Fibroblast of skin of left biceps (primary cell): ENCODE measurements around the gene GOSR1.
"Not testable (repeated sequence)": the region's sequence is repeated elsewhere in the genome, so short reads cannot be mapped to it uniquely, and the experiment has no call there.

Source experiments
- DNase-seq, 2 experiments: peaks; one replicate each; pipeline ENCODE4 v3.0.0-alpha.2; 2013; ENCODE audit warnings: low read depth in 2 of 2

GOSR1 gene

GRCh38 chr17:30505868-30506417 lies 28.7 kb downstream of the GOSR1 start:
- no peak for DNase-seq

GRCh38 chr17:30506481-30506880 lies 29.3 kb downstream of the GOSR1 start:
- DNase-seq = no peak

GRCh38 chr17:30513346-30513745 lies 36.1 kb downstream of the GOSR1 start:
- DNase-seq = no peak

- DNase-seq = no peak
Observed at GRCh38 chr17:30514895-30515596, 37.8 kb downstream of the GOSR1 start.

- no peak for DNase-seq
Observed at GRCh38 chr17:30517786-30518185, 40.6 kb downstream of the GOSR1 start.

- DNase-seq = no peak
Observed at GRCh38 chr17:30519166-30519565, 42.0 kb downstream of the GOSR1 start.

- DNase-seq = peak; percentile 73 to 79
Observed at GRCh38 chr17:30519707-30520106, 42.5 kb downstream of the GOSR1 start.

GRCh38 chr17:30520436-30520835 lies 43.2 kb downstream of the GOSR1 start:
- DNase-seq = peak; percentile 63 to 68

GRCh38 chr17:30520882-30521281 lies 43.7 kb downstream of the GOSR1 start:
- DNase-seq = no peak

- DNase-seq = no peak
Observed at GRCh38 chr17:30521766-30522165, 44.6 kb downstream of the GOSR1 start.

- DNase-seq = not testable (repeated sequence)
Observed at GRCh38 chr17:30523236-30523635, 46.0 kb downstream of the GOSR1 start.

- peak in 1 of 2 experiments; percentile 44 for DNase-seq
Observed at GRCh38 chr17:30524847-30525246, 47.6 kb downstream of the GOSR1 start.

- no peak for DNase-seq
Observed at GRCh38 chr17:30526401-30526800, 49.2 kb downstream of the GOSR1 start.

- not testable (repeated sequence) for DNase-seq
Observed at GRCh38 chr17:30528701-30529100, 51.5 kb downstream of the GOSR1 start.

- DNase-seq = no peak
Observed at GRCh38 chr17:30530346-30531025, 53.3 kb downstream of the GOSR1 start.

GRCh38 chr17:30532871-30533270 lies 55.7 kb downstream of the GOSR1 start:
- DNase-seq = no peak

GRCh38 chr17:30534298-30534697 lies 57.1 kb downstream of the GOSR1 start:
- no peak for DNase-seq

- no peak for DNase-seq
Observed at GRCh38 chr17:30534938-30535921, 58.0 kb downstream of the GOSR1 start.

GRCh38 chr17:30536846-30537245 lies 59.6 kb downstream of the GOSR1 start:
- not testable (repeated sequence) for DNase-seq

- not testable (repeated sequence) for DNase-seq
Observed at GRCh38 chr17:30537667-30538066, 60.5 kb downstream of the GOSR1 start.

- DNase-seq = no peak
Observed at GRCh38 chr17:30541802-30542201, 64.6 kb downstream of the GOSR1 start.

GRCh38 chr17:30543456-30543855 lies 66.2 kb downstream of the GOSR1 start:
- no peak for DNase-seq
